ENCODE data around the gene LAMC3. TPM values are rescaled to one million over a fixed set of nuclear protein-coding genes. Genes with fewer than 3 reads are reported as not detected.

The LAMC3 gene
- polyA plus RNA-seq, 1 of the 3 experiments (the other 2 are of a cell fraction) = 0.07 TPM

DNA sequence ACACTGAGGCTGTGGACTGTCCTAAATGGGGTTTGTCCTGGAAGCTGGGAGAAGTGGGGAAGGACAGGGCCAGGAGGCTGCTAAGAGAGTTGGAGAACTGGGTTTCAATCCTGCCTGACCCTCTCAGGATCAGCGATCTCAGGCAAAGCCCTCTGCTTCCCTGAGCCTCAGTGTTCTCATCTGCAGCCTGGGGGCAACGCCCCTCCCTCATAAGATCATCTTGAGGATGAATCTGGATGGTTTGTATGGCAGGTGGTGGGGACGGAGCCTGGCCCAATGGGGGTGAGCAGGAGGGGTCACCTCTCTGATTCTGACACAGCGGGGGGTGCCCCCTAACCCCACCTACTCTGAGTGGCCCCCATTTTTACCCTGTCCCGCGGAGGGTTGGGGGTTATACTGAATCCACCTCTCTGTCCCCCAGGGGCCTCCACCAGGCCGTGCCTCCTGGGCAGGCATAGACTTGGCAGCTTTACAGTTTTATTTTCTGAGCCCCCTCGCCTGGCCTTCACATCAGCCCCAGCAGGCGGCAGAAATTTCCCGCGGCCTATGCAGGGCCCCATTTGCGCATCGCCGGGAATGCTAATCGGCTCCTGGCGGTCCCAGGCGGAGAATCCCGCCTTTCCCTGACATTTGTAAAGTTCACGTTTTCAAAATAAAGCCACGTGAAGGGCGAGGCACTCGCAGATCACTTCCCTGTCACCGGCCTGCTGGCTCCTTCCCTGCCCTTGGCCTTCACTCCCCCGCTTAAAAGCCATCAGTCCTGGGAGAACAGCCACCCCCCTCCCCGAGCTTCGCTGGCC is 17.8 kb upstream of the LAMC3 start:
- WGBS (ENCODE audit: low lambda C conversion rate) = 85% methylated on average over 23 of the region's 26 CpGs
- H3K9me2 ChIP-seq = no peaks in the 10 kb centered on the region
- POLR2A ChIA-PET = no interaction called here
- no peaks in the 10 kb centered on the region for H4K20me1 ChIP-seq (ENCODE audit: insufficient read depth)
- H2AFZ ChIP-seq (ENCODE audit: low read depth) = no peak overlapping the region
- no peak overlapping the region for H3K4me3 ChIP-seq (ENCODE audit: low read depth in 2 of 2, low read length in 1 of 2)
- no peaks in the 10 kb centered on the region for H3K9me3 ChIP-seq
- no peaks in the 10 kb centered on the region for H3K36me3 ChIP-seq (replicated peaks in 1 of 2; ENCODE audit: control insufficient read depth in 1 of 2, insufficient read depth in 2 of 2, low read length in 1 of 2)
- no peak overlapping the region for H3K27ac ChIP-seq (ENCODE audit: low read depth in 2 of 2, low read length in 1 of 2)
- no peaks in the 10 kb centered on the region for H3K27me3 ChIP-seq (ENCODE audit: insufficient read depth)
- H3K4me1 ChIP-seq (ENCODE audit: control insufficient read depth in 1 of 2, insufficient read depth in 2 of 2, low read depth in 1 of 2, low read length in 1 of 2) = peaks cover 2 to 6% of the 10 kb centered on the region in 2 experiments; a peak in 1 of 4 replicates
- CTCF ChIA-PET = interaction anchor here (1.1 to 12.4 kb wide), 2 partner anchors 125 to 126 kb away, joined by 3 to 173 read pairs; no protein-coding TSS in a partner anchor
- H3K9ac ChIP-seq = no peak overlapping the region
- no peaks in the 10 kb centered on the region for H3K79me2 ChIP-seq (ENCODE audit: insufficient read depth)
- TF ChIP-seq, protein P1, sequence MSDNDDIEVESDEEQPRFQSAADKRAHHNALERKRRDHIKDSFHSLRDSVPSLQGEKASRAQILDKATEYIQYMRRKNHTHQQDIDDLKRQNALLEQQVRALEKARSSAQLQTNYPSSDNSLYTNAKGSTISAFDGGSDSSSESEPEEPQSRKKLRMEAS (IDR thresholded peaks at IDR 0.05; ENCODE audit: low read depth) = no peak
- TF ChIP-seq MEF2A (IDR thresholded peaks at IDR 0.05; ENCODE audit: borderline replicate concordance, low read depth) (no peak), RAD21 (IDR thresholded peaks at IDR 0.05; ENCODE audit: low read length) (no peak), FOSL2 (IDR thresholded peaks at IDR 0.05; ENCODE audit: borderline replicate concordance, low read depth) (no peak), YY1 (IDR thresholded peaks at IDR 0.05; ENCODE audit: low read depth) (no peak), NRF1 (IDR thresholded peaks at IDR 0.05; ENCODE audit: low read depth, low read length) (no peak)
- no peaks in the 10 kb centered on the region for H3F3A ChIP-seq (replicated peaks; ENCODE audit: insufficient read depth)
- DNase-seq = no peak
- H3K4me2 ChIP-seq = no peak overlapping the region

DNA sequence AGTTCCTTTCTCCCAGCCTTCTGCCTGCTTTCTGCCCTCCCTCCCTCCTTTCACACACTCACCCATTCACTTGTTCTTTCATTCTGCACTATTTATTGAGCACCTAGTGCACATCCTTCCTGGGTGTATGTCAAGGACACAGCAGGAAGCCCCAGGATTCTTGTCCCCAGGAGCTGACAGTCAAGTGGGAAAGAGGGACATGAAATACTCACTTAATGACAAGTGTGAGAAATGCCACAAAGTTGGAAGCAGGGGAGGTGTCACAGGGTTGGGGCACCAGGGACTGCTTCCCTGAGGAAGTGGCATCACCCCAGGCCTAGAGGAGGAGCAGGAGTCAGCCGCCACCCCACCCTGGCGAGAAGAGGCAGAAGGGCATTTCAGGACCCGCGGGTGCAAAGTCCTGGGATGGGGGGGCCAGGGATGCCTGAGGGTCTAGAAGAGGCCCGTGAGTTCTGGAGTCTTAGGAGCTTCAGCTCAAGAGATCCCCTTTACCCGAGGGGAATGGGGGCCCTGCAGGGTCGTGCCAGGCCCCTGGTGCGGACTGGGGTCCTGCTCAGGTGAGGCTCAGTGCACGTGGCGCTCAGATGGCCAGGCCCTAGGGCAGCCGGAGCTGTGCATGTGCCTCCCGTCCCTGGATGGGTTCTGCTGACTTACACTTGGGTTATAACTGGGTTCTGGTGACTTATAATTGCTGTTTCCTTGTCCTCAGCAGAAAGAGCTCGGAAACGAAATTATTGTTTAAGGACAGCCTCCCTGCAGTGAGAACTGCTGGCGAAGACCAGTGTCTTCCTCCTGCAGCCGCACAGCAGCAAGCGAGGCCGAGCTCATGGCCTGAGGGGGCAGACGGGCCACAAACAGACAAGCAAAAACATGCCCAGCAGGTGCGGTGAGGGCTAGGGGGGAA is 16.9 kb upstream of the LAMC3 start:
- Histone ChIP-seq H3K79me2 (ENCODE audit: insufficient read depth) (no peaks in the 10 kb centered on the region), H3K9me3 (no peaks in the 10 kb centered on the region), H2AFZ (ENCODE audit: low read depth) (no peak overlapping the region), H3K4me2 (no peak overlapping the region), H3K9me2 (no peaks in the 10 kb centered on the region), H3K9ac (no peak overlapping the region), H3K36me3 (replicated peaks in 1 of 2; ENCODE audit: control insufficient read depth in 1 of 2, insufficient read depth in 2 of 2, low read length in 1 of 2) (no peaks in the 10 kb centered on the region), H3K4me1 (ENCODE audit: control insufficient read depth in 1 of 2, insufficient read depth in 2 of 2, low read depth in 1 of 2, low read length in 1 of 2) (peaks cover 2 to 6% of the 10 kb centered on the region in 2 experiments; a peak in 1 of 4 replicates), H3K4me3 (ENCODE audit: low read depth in 2 of 2, low read length in 1 of 2) (no peak overlapping the region), H4K20me1 (ENCODE audit: insufficient read depth) (no peaks in the 10 kb centered on the region), H3K27me3 (ENCODE audit: insufficient read depth) (no peaks in the 10 kb centered on the region), H3F3A (replicated peaks; ENCODE audit: insufficient read depth) (no peaks in the 10 kb centered on the region), H3K27ac (ENCODE audit: low read depth in 2 of 2, low read length in 1 of 2) (no peak overlapping the region)
- 86% methylated on average over 18 of the region's 20 CpGs for WGBS (ENCODE audit: low lambda C conversion rate)
- ChIA-PET CTCF (interaction anchor here (12.4 kb wide), 1 partner anchor 126 kb away, joined by 173 read pairs; no protein-coding TSS in a partner anchor), POLR2A (no interaction called here)
- TF ChIP-seq JUND (IDR thresholded peaks at IDR 0.05) (no peak), TEAD4 (IDR thresholded peaks at IDR 0.05; ENCODE audit: borderline replicate concordance, insufficient read depth) (no peak), POLR2AphosphoS5 (IDR thresholded peaks at IDR 0.05; ENCODE audit: low read depth, low read length) (no peak), RXRA (IDR thresholded peaks at IDR 0.05; ENCODE audit: borderline replicate concordance, low read depth) (no peak), EP300 (IDR thresholded peaks at IDR 0.05; ENCODE audit: borderline replicate concordance in 1 of 2, low read depth in 1 of 2, low read length in 1 of 2) (no peak), FOXM1 (IDR thresholded peaks at IDR 0.05; ENCODE audit: low read depth) (no peak)
- TF ChIP-seq, protein P2, sequence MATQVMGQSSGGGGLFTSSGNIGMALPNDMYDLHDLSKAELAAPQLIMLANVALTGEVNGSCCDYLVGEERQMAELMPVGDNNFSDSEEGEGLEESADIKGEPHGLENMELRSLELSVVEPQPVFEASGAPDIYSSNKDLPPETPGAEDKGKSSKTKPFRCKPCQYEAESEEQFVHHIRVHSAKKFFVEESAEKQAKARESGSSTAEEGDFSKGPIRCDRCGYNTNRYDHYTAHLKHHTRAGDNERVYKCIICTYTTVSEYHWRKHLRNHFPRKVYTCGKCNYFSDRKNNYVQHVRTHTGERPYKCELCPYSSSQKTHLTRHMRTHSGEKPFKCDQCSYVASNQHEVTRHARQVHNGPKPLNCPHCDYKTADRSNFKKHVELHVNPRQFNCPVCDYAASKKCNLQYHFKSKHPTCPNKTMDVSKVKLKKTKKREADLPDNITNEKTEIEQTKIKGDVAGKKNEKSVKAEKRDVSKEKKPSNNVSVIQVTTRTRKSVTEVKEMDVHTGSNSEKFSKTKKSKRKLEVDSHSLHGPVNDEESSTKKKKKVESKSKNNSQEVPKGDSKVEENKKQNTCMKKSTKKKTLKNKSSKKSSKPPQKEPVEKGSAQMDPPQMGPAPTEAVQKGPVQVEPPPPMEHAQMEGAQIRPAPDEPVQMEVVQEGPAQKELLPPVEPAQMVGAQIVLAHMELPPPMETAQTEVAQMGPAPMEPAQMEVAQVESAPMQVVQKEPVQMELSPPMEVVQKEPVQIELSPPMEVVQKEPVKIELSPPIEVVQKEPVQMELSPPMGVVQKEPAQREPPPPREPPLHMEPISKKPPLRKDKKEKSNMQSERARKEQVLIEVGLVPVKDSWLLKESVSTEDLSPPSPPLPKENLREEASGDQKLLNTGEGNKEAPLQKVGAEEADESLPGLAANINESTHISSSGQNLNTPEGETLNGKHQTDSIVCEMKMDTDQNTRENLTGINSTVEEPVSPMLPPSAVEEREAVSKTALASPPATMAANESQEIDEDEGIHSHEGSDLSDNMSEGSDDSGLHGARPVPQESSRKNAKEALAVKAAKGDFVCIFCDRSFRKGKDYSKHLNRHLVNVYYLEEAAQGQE (IDR thresholded peaks at IDR 0.05; ENCODE audit: low read depth, low read length) = no peak
- no peak for DNase-seq

All from SK-N-SH (cell line).